ENCODE measurements around the gene DNAJC12. TPM values are rescaled to one million over a fixed set of nuclear protein-coding genes. Genes with fewer than 3 reads are reported as not detected.

DNAJC12 gene
- total and polyA plus RNA-seq, 2 of the 8 experiments (the other 6 are each of a cell fraction or from before 2014, with no cell fraction given), result 0.86 to 4.2 TPM

DNA sequence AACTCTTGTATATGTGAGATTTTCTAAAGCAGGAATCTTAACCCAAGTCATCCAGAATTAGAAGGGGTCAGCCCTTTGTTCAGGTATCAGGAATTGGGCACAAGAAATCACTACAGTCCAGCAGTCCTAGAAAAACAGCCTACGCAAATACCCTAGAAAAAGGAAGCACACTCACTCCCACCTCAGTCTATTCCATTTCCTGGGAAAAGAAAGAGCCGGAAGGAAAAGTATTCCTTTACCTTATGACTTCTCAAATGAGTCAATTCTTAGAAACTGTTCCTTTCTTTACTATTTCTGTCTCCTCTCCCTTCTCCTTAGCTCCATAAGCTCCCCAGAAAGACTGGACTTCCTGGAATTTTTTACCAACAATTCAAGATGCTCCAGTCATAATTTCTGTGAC lies 62.7 kb downstream of the DNAJC12 start:
- Histone ChIP-seq H4K8ac (ENCODE audit: extremely low read depth, insufficient read depth, low read length) (no peak overlapping the region), H3K4me2 (ENCODE audit: insufficient read depth in 1 of 2, low read depth in 2 of 2, low read length in 2 of 2) (no peak overlapping the region), H3K18ac (ENCODE audit: extremely low read depth, low read length) (no peak overlapping the region), H3K14ac (ENCODE audit: insufficient read length) (no peak overlapping the region), H3K4me3 (ENCODE audit: extremely low read depth in 1 of 4, insufficient read depth in 2 of 4, low read depth in 3 of 4, low read length in 4 of 4) (no peak overlapping the region), H3K27me3 (replicated peaks in 1 of 4; ENCODE audit: control insufficient read depth in 3 of 4, extremely low read depth in 1 of 4, insufficient read depth in 3 of 4, low read length in 3 of 4) (no peaks in the 10 kb centered on the region), H4K5ac (ENCODE audit: insufficient read length, low read depth, low read length) (no peak overlapping the region), H3K36me3 (ENCODE audit: control insufficient read depth in 2 of 4, insufficient read depth in 4 of 4, low read length in 3 of 4) (no peaks in the 10 kb centered on the region), H3K23ac (ENCODE audit: insufficient read length) (no peak overlapping the region), H2BK12ac (ENCODE audit: low read depth, low read length) (no peak overlapping the region), H2BK120ac (replicated peaks; ENCODE audit: low read depth, low read length) (no peak overlapping the region), H3K56ac (replicated peaks; ENCODE audit: insufficient read length, low read depth, low read length) (no peak overlapping the region), H3K4me1 (replicated peaks in 1 of 4; ENCODE audit: control insufficient read depth in 3 of 4, insufficient read depth in 4 of 4, low read length in 3 of 4) (no peaks in the 10 kb centered on the region), H4K20me1 (replicated peaks in 1 of 2; ENCODE audit: control insufficient read depth in 1 of 2, insufficient read depth in 2 of 2, low read length in 2 of 2) (no peaks in the 10 kb centered on the region), H2BK15ac (ENCODE audit: low read length) (no peak overlapping the region), H3K4ac (replicated peaks; ENCODE audit: insufficient read length, low read depth, low read length) (no peak overlapping the region), H3K9me3 (ENCODE audit: insufficient read depth in 2 of 2, low read depth in 1 of 2, low read length in 1 of 2) (no peaks in the 10 kb centered on the region), H3K27ac (ENCODE audit: low read depth, low read length) (no peak overlapping the region), H3K79me2 (ENCODE audit: control insufficient read depth in 1 of 2, insufficient read depth in 2 of 2, low read length in 2 of 2) (no peaks in the 10 kb centered on the region), H3K23me2 (ENCODE audit: low read depth, low read length) (no peaks in the 10 kb centered on the region; the same call in 1 of the 2 replicates), H2AK5ac (ENCODE audit: low read depth, low read length) (no peak overlapping the region), H2BK20ac (ENCODE audit: low read length) (no peak overlapping the region), H2AFZ (ENCODE audit: low read length) (no peak overlapping the region), H3K9ac (replicated peaks in 1 of 4; ENCODE audit: extremely low read depth in 1 of 4, low read depth in 3 of 4, low read length in 3 of 4) (no peak overlapping the region), H2BK5ac (ENCODE audit: low read depth, low read length) (no peak overlapping the region), H4K91ac (replicated peaks; ENCODE audit: insufficient read length, low read length) (no peak overlapping the region), H3K79me1 (ENCODE audit: low read depth, low read length) (no peaks in the 10 kb centered on the region)
- WGBS, 2 experiments (ENCODE audit: extremely low coverage in 1 of 2, insufficient coverage in 1 of 2, insufficient read length in 1 of 2, insufficient replicate concordance in 2 of 2, low coverage in 1 of 2, low lambda C conversion rate in 2 of 2, missing lambda C conversion rate in 1 of 2), result 79% methylated on average over 2 of the region's 2 CpGs; no CpG with 5 or more reads in 1 of the 2 experiments
- FAIRE-seq (no peak), DNase-seq (ENCODE audit: low read depth in 1 of 2, low spot score in 2 of 2) (no peak)
- POLR2A ChIA-PET (ENCODE audit: partially characterized antibody), result no interaction called here
- CTCF ChIA-PET (ENCODE audit: partially characterized antibody), result interaction anchor here (0.6 to 5.8 kb wide), 3 partner anchors 9 to 1223 kb away, joined by 3 to 43 read pairs (median 3); no protein-coding TSS in a partner anchor
- no peak for TF ChIP-seq CHD2 (IDR thresholded peaks at IDR 0.05; ENCODE audit: low read length)
- TF ChIP-seq EP300 (IDR thresholded peaks at IDR 0.05; ENCODE audit: borderline replicate concordance in 1 of 2, low read depth in 2 of 2, low read length in 2 of 2), result no peak
- TF ChIP-seq, protein P1, sequence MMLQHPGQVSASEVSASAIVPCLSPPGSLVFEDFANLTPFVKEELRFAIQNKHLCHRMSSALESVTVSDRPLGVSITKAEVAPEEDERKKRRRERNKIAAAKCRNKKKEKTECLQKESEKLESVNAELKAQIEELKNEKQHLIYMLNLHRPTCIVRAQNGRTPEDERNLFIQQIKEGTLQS (IDR thresholded peaks at IDR 0.05; ENCODE audit: insufficient read depth, low read depth, low read length), result no peak
- TF ChIP-seq CBX5 (IDR thresholded peaks at IDR 0.05; ENCODE audit: low read depth, low read length), result no peak
